GM18519 (cell line): ENCODE measurements around the gene CCR3.

Experiments used
- ATAC-seq: cut with Tn5 transposase; IDR thresholded peaks from one replicate; pipeline ENCODE4 v1.9.1; 2021; ENCODE audit warnings: mild to moderate bottlenecking, moderate library complexity; ENCODE audit not compliant: unreplicated experiment, low FRiP score

The CCR3 gene

DNA sequence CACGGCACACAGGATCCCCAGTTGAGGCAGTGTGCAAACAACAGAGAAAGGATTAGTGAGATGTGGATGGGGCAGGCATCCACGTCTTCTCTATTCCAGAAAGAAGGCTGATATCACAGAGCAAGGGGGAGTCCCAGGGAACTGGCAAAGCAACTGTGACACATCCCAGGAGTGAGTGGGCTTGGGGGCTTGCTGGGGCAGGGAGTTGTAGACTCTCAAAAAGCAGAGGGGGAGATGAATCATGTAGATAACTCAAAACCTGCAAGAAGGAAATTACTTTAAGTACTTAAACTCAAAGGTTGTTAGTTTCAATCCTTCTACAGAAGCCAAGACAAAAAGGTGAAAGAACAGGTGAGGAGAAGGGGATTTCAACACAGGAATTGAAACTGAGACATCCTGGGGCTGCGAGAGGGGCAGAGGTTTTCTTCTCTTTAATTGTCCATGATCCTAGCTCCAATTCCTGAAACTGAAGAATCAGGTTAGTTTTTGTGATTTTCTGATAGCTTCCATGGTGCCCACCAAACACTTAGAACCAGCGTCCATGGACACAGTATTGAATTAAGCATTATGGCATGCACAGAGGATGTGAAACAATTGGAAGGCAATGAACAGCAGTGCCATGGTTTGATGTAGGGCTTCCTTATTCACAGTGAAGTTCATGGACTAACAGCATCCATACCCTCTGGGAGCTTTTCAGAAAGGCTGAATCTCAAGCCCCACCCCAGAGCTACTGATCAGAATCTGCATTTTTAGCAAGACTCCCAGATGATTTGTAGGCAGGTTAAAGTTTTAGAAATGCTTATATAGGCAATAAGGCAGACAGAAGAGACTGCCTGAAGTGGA lies 52.0 kb downstream of the CCR3 start:
- no peak for ATAC-seq

DNA sequence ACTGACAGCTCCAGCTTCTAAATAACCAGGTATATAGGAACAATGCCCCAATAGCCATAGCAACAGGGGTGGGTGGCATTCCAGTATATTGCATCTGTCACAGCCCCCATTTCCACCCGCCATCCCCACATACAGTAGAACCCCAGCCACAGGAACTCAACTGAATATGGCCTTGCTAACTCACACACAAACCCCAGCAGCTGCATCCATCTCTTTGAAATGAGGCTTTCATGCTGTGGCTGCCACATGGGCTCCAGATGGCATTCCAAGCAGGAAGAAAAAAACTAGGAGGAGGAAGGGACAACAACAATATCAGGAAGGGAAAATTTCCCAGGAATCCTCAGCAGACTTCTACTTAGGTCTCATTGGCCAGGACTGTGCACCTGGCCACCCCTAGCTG lies 54.6 kb downstream of the CCR3 start:
- no peak for ATAC-seq

DNA sequence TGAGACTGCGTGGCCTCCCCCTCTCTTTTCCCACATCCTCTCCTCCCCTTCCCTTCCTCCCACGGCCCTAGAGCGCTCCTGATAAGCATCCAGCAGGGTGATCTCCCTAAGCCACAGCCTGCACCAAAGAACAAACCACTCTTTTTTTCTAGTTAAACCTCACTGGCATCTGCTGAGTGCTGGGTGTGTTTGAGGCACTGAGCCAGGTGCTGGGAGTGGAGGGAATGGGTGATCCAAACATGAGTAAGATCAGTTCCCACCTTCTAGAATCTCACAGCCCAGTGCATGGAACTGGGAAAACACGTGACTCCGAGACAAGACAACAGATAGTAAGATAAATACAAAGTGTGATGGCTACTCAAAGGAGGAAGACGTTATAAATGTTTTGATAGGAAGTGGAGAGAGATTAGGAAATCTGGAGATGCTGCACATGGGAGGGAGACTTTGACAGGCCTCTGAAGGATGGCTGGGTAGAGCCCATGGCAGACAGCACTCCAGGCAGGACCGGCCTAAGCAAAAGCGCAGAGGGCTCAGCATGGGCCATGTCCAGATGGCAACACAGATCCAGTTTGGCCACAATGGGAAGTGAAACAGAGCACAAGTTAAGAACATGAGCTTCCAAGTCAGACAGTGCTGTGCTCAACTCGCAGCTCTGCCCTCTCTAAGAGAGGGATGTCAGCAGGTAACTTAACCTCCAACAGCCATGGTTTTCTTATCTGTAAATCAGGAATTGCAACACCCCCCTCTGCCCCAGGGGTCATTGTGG lies 55.6 kb downstream of the CCR3 start:
- no peak for ATAC-seq

DNA sequence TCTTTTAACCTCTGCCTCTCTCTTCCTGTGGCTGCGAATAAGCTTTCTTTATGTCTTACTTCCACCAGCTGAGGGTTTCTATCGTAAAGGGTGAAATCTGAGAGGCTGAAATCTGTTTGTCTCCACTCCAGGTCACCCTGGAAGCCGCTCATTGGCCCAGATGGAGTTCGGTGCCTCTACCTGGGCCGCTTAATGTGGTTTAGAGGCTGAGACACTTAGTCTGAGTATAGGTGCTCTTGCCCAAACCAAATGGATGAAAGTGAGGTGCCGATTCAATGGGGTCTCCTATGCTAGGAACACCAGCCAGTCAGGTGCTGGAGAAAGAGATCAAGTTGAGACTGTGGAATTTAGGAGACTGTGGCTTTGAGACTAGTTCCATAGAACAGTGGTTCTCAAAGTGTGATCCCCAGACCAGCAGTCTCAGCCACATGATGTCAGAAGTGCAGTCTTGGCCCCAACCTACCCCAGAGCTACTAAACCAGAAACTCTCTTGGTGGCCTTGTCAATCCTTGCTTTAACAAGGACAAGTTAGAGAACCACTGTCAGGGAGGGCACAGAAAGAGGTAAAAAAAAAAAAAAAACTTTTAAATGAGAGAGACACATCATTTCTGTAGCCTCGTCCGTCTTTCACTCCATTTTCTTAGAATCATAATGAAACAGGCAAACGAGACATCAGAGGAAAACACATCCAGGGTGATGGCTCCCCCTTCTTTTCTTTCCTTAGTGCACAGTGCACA lies 56.8 kb downstream of the CCR3 start:
- ATAC-seq, result no peak

DNA sequence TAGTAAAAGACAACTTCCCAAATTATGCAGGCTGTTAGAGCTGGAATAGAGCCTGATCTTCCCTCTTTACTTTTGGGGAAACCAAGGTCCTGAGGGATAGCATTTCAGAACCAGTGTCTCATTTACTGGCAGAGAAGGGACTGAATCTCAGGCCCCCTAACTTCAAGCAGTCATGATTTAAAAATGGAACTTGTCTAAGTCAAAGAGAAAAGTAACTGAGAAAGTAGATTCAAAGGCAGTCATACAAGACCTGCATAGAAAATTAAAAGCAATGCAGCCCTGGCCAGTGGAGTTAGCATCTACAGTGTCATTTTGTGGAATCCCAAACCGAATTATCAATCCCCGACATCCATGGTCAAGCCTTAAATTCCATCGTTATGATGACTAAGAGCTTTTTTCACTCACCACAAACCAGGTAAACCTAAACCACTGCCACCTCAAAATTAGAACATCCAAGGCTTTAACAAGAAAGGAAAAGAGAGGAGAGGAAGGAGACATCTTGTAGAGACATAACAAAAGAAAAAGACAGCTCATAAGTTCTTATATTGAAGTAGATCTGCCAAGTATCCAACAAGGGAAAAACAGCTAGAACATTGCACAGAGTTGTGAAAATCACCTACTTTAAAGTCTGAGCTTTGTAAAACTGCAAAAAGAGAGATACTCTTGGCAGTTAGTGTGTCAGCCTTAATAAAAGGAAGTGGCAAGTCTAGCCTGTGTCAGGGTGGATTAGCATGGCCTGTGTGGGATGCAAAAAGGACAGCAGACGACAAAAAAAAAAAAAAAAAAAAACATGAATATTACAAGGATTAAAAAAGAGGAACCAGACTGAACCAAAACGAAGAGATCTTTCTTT lies 57.6 kb downstream of the CCR3 start:
- ATAC-seq, result no peak

DNA sequence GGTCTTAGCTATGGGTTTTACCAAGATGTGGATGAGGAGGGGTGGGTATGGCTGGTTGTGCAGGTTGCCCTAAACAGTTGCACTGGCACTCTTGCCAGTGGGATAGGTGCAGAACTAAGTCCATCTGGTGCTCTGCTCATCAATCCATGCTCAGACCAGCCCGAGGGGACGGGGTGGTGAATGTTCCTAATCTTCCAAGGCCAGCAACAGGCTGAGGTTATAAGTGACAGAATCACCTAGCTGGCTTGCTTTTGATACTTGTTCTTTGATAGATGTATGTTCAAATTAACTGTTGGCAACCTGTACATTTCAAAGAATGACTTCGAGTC lies 58.2 kb downstream of the CCR3 start:
- ATAC-seq, result no peak

DNA sequence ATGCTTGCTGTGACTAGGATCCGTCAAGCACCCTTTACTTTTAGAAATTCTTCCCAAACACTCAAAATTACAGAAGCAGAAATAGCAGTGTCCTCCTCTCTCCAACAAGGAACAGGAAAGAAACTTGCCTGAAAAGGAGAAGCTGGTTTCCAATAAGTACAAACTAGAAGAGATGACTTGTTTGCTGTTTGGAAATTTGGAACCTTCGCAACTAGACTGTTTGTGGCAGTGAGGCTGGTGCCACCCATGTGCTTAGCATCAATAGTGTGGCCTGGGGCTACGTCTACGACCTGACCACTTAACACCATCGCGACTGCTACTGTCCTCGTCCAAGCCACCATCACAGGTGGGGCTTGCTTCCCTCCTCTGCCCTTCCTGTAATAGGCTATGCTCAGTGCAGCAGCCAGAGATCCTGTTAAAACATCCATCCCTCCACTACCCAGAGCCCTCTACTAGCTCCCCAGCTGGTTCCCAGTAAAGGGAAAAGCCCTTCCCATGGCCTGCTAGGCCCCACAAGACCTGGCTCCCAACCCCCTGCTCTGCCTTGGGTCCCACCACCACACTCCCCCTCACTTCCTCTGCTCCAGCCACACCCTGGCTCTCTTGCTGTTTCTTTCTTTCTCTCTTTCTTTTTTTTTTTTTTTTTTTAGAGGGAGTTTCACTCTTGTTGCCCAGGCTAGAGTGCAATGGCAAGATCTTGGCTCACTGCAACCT lies 59.0 kb downstream of the CCR3 start:
- ATAC-seq, result no peak

DNA sequence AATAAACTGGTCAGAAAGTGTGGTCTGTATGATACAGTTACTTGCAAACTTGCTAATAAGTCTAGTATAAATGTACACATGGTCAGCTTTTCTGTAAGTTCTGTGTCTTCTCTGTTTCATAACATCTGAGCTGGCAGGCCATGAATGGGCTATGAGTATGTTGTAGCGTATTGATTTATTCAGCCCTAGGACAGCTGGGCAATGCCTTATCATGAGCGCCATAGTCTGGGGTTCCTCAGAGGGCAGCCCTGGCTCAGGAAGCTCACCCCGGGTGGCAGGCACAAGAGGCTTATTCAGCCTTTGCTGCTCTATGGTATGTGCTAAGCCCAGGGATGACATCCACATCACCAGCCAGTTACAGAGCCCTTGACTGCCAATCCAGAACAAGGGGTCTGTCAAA lies 61.0 kb downstream of the CCR3 start:
- ATAC-seq, result no peak

DNA sequence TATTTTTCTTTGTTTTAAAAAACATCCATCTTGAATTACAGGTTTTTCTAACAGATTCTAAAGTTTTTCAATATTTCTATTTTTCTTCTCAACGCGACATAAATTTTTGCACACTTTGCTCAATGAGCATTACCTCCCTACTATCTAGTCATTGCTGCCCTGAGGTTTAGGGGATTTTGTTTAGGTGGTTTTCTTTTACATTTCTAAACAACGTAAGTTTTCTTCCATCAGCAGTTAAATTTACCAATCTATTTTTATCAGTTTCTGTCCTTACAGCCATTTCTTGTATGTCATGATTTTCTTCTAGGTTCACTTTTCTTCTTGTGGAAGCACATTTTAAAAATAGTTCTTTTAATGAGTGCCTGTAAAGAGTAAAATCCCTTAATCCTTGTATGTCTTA lies 62.5 kb downstream of the CCR3 start:
- no peak for ATAC-seq

DNA sequence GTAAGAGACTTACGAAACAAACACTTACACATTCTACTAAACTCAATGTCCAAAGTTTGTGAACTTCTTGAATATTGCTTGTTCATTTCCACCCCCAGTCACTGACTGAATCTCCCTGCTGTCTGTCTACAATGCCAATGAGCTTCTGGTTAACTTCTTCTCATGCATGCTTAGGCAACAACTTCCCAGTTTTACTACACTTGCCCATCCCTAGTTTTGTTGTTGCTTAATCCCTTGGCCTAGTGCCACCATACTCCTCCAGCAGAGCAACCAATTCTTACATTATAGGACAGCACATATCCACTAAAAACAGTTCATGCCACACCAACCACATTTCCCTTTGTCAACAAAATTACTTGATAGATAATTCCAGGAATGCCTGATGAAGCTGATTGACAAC lies 70.7 kb downstream of the CCR3 start:
- no peak for ATAC-seq

DNA sequence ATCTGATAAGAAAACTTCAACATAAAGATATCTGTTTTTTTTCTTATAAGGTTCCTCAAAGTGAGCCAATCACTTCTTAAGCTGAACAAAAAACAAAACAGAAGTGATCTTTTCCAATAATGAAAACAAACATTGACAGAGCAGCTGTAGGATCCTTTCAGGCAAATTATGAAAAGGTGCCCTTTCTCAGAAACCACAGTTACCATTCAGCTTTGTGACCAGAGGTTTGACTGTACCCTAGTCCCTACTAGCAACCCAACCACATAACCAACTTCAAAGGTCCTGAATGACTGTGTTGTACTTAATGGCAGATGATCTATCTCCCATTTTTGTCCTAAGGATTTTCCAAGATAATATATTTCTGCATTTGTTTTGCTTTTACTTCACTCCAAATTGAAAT lies 72.3 kb downstream of the CCR3 start:
- ATAC-seq, result no peak

DNA sequence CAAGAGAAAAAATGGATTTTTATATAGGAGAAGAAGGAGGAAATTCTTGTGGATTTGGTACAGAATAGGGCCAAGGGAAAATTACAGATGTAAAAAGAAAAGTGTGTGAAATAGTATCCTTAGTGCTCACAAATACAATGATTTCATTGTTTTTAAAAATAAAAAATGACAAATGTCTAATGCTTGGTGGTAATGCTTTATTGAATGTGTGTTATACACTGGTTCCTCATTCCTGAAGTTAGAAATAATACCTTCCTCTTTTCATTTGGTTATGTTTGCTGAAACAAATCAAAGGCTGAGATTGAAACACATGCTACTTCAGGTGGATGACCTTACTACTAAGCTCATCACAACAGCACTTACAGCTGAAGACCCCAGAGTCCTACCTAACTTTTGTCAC lies 73.9 kb downstream of the CCR3 start:
- ATAC-seq, result no peak
